Stomach (tissue), 9 donors: Measurements from ENCODE around the gene RSRP1. TPM values are rescaled to one million over a fixed set of nuclear protein-coding genes. Genes with fewer than 3 reads are reported as not detected.

Source experiments
- DNase-seq, 2 donors: peaks; one replicate each; pipeline versions ENCODE4 v3.0.0 to v3.0.0-alpha.2; 2013 to 2019
- H3K27ac ChIP-seq, 5 donors: fragments of 200-600 bp in 4 of 5; sonication (generic) in 4 of 5; one replicate each; pipeline ENCODE4 v1.5.1; 2013 to 2019; ENCODE audit warnings: mild to moderate bottlenecking in 1 of 5, moderate library complexity in 1 of 5
- H3K27me3 ChIP-seq, 3 donors: fragments of 200-600 bp; sonication (generic); one replicate each; pipeline ENCODE4 v1.5.1; 2017 to 2019; ENCODE audit warnings: mixed run types in 1 of 3
- H3K36me3 ChIP-seq, 4 donors: fragments of 200-600 bp; sonication (generic); 1 replicate in 3 of 4; 2 replicates in 1 of 4; pipeline ENCODE4 v1.5.1; 2016 to 2019
- H3K4me1 ChIP-seq, 4 donors: fragments of 200-600 bp; sonication (generic); one replicate each; pipeline ENCODE4 v1.5.1; 2016 to 2019
- H3K4me3 ChIP-seq, 4 donors: fragments of 200-600 bp; sonication (generic) in 3 of 4; one replicate each; pipeline ENCODE4 v1.5.1; 2016 to 2019; ENCODE audit warnings: mild to moderate bottlenecking in 1 of 4
- H3K9me3 ChIP-seq, 4 donors: fragments of 200-600 bp; sonication (generic); one replicate each; pipeline ENCODE4 v1.5.1; 2016 to 2019
- EP300 ChIP-seq: sonication (generic); formaldehyde crosslinking; IDR thresholded peaks from one replicate; pipeline ENCODE4 v1.6.1; 2017; ENCODE audit warnings: antibody characterized with exemption
- POLR2A ChIP-seq, 4 donors: fragments of 450-650 bp; IDR thresholded peaks; one replicate each; pipeline ENCODE4 v1.6.1; 2016; ENCODE audit warnings: antibody characterized with exemption in 4 of 4, control low read depth in 2 of 4, mild to moderate bottlenecking in 1 of 4, moderate library complexity in 1 of 4
- POLR2AphosphoS5 ChIP-seq, 3 donors: sonication (generic); formaldehyde crosslinking; IDR thresholded peaks; one replicate each; pipeline ENCODE4 v1.6.1; 2016; ENCODE audit warnings: antibody characterized with exemption in 3 of 3
- WGBS, 5 donors: extraction: QIAGEN DNeasy Blood & Tissue Kit in 3 of 5; methylation state at CpG; one replicate each; pipeline versions ENCODE4 v1.1.5 to v1.1.7; 2013 to 2018; 5-methylcytosine and 5-hydroxymethylcytosine counted together
- intact Hi-C: fragments of 100-400 bp; cut with DNase I; formaldehyde crosslinking; loops from one replicate; pipeline ENCODE4 v1.15.1; 2023; ENCODE audit warnings: low total_unique reads
- polyA plus RNA-seq, 3 donors: library from polyadenylated mRNA; stranded (reverse); fragments of 200-250 nt; gene quantifications; one replicate each; pipeline ENCODE4 v1.2.3, GENCODE V29; 2013
- total RNA-seq, 5 donors: library from RNA; depleted of rRNA; stranded (reverse); fragments of >200 nt; gene quantifications; one replicate each; pipeline versions ENCODE4 v1.1.0 to v1.2.3, GENCODE V29; 2014 to 2016
- TF ChIP-seq, protein P1 (sequence below), 7 experiments: fragments of 450-650 bp in 4 of 7; fragments of 200-600 bp in 3 of 7; sonication (generic) in 3 of 7; IDR thresholded peaks; one replicate each; pipeline ENCODE4 v1.5.1; 2016 to 2019; ENCODE audit warnings: antibody characterized with exemption in 7 of 7, control low read depth in 2 of 7, mild to moderate bottlenecking in 1 of 7
- donor health status: healthy with polysubstance abuse.
- donor health status: Bipolar disorder and iron deficiency.
- donor health status: healthy.

The RSRP1 gene
- total and polyA plus RNA-seq, 8 donors = 12.8 to 476 (median 151) TPM

DNA sequence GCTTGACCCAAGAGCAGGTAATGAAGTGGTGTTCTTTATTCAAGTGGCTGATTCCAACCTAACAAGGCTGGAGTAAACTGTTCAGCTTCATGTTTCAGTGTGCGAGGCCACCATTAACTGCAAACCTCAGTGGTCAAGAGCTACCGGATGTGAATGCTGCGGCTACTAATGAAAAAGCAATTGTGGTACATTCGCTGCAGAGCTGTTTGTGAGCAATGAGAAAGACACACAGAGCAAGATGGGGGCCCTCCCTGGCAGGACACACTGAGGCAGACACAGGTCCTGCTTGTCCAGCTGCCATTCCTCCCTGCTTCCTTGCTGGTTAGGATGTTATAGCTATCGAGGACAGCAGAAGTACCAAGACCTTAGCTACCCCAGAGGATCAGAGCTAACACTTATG is 41.1 kb downstream of the RSRP1 start:
- H3K4me3 ChIP-seq = no peak overlapping the region
- no peak for TF ChIP-seq POLR2A (IDR thresholded peaks at IDR 0.05)
- TF ChIP-seq EP300 = no peak
- TF ChIP-seq, protein P1, sequence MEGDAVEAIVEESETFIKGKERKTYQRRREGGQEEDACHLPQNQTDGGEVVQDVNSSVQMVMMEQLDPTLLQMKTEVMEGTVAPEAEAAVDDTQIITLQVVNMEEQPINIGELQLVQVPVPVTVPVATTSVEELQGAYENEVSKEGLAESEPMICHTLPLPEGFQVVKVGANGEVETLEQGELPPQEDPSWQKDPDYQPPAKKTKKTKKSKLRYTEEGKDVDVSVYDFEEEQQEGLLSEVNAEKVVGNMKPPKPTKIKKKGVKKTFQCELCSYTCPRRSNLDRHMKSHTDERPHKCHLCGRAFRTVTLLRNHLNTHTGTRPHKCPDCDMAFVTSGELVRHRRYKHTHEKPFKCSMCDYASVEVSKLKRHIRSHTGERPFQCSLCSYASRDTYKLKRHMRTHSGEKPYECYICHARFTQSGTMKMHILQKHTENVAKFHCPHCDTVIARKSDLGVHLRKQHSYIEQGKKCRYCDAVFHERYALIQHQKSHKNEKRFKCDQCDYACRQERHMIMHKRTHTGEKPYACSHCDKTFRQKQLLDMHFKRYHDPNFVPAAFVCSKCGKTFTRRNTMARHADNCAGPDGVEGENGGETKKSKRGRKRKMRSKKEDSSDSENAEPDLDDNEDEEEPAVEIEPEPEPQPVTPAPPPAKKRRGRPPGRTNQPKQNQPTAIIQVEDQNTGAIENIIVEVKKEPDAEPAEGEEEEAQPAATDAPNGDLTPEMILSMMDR (IDR thresholded peaks at IDR 0.05) = no peak
- TF ChIP-seq POLR2AphosphoS5 (IDR thresholded peaks at IDR 0.05) = no peak
- no peaks in the 10 kb centered on the region for H3K9me3 ChIP-seq
- no peaks in the 10 kb centered on the region for H3K4me1 ChIP-seq
- intact Hi-C loops = loop anchor here (10.0 kb wide), 2 partner anchors 271 to 341 kb away; partner anchors contain the start of gene RUNX3
- WGBS, 5 donors = 82 to 93% (median 87%) methylated on average over 5 of the region's 5 CpGs
- H3K36me3 ChIP-seq = no peaks in the 10 kb centered on the region
- no peak for DNase-seq
- H3K27me3 ChIP-seq = peaks cover 0 to 15% (median 0%) of the 10 kb centered on the region in 3 donors
- no peak overlapping the region for H3K27ac ChIP-seq

- Histone ChIP-seq H3K9me3 (no peaks in the 10 kb centered on the region), H3K27me3 (peaks cover 0 to 11% (median 0%) of the 10 kb centered on the region in 3 donors), H3K36me3 (no peaks in the 10 kb centered on the region), H3K4me1 (no peaks in the 10 kb centered on the region), H3K27ac (no peak overlapping the region), H3K4me3 (no peak overlapping the region)
- WGBS, 5 donors = 82 to 92% (median 87%) methylated on average over 5 of the region's 5 CpGs
- TF ChIP-seq EP300 = no peak
- DNase-seq = no peak
- intact Hi-C loops = loop anchor here (10.0 kb wide), 2 partner anchors 271 to 341 kb away; partner anchors contain the start of gene RUNX3
Observed at GRCh38 chr1:25205786-25206185, 41.5 kb downstream of the RSRP1 start.

DNA sequence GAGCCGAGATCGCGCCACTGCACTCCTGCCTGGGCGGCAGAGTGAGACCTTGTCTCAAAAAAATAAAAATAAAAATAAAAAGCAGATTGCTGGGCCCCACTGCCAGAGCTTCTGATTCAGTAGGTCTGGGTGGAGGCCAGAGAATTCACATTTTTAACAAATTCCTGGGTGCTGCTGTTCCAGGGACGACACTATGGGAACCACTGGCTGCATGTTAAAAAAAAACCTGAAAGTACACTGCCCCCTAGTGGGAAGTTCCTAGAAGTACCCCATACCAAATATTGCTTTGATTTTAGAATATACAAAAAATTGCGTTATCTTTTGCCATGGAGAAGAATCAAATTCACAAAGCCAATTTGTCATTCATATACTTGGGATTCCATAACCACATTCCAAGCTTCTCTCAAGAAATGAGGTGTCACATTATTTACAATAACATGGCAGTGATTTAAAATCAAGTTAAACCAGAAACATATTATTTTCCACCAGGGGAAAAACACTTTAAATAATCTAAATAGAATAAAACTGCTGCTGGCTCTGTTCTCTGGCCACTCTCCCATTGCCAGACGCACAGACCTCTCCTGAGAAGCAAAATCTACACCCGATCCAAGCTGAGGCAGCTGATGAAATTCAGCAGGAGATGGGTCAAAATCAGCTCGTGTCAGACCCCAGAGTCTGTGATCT is 42.3 kb downstream of the RSRP1 start:
- intact Hi-C loops = loop anchor here (10.0 kb wide), 2 partner anchors 270 to 340 kb away; partner anchors contain the start of gene RUNX3
- Histone ChIP-seq H3K36me3 (no peaks in the 10 kb centered on the region), H3K4me3 (no peak overlapping the region), H3K4me1 (no peaks in the 10 kb centered on the region), H3K27ac (no peak overlapping the region), H3K27me3 (peaks cover 0 to 2% (median 0%) of the 10 kb centered on the region in 3 donors), H3K9me3 (no peaks in the 10 kb centered on the region)
- no peak for TF ChIP-seq POLR2A (IDR thresholded peaks at IDR 0.05)
- TF ChIP-seq, protein P1 (IDR thresholded peaks at IDR 0.05) = peak in 5 of 7 experiments; percentile 62 to 84 (median 77)
- 55 to 64% (median 60%) methylated on average over 9 of the region's 9 CpGs for WGBS, 5 donors
- DNase-seq = peak in 1 of 2 donors; percentile 77

GRCh38 chr1:25201006-25201405 is 46.2 kb downstream of the RSRP1 start:
- Histone ChIP-seq H3K27ac (no peak overlapping the region), H3K4me1 (peaks cover 10 to 18% (median 12%) of the 10 kb centered on the region in 4 donors), H3K27me3 (no peaks in the 10 kb centered on the region), H3K36me3 (no peaks in the 10 kb centered on the region), H3K9me3 (no peaks in the 10 kb centered on the region), H3K4me3 (no peak overlapping the region)
- 76 to 86% (median 78%) methylated on average over 7 of the region's 7 CpGs for WGBS, 5 donors
- intact Hi-C loops = loop anchor here (10.0 kb wide), 2 partner anchors 266 to 336 kb away; partner anchors contain the start of gene RUNX3
- TF ChIP-seq POLR2A (IDR thresholded peaks at IDR 0.05) (no peak), POLR2AphosphoS5 (IDR thresholded peaks at IDR 0.05) (no peak), EP300 (no peak)
- TF ChIP-seq, protein P1 (IDR thresholded peaks at IDR 0.05) = no peak
- no peak for DNase-seq
